Heart left ventricle (tissue), 16 donors: ENCODE data around the gene RGL3. TPM values are rescaled to one million over a fixed set of nuclear protein-coding genes. Genes with fewer than 3 reads are reported as not detected.

Source experiments
- ATAC-seq, 4 donors: fragments of 200-7000 bp; cut with Tn5 transposase; one replicate each; pipeline ENCODE4 v1.9.1; 2020 to 2022; ENCODE audit warnings: moderate library complexity in 4 of 4, mild to moderate bottlenecking in 3 of 4, moderate number of reproducible peaks in 1 of 4
- DNase-seq, 5 donors: peaks; one replicate each; pipeline ENCODE4 v3.0.0-alpha.2; 2020
- H3K27ac ChIP-seq, 12 donors: fragments of 200-600 bp; sonication (generic) in 4 of 12; one replicate each; pipeline versions ENCODE4 v1.5.0 to v1.8.0; 2016 to 2022; ENCODE audit warnings: mild to moderate bottlenecking in 2 of 12
- H3K27me3 ChIP-seq, 9 donors: fragments of 200-600 bp; sonication (generic) in 2 of 9; one replicate each; pipeline versions ENCODE4 v1.5.1 to v1.8.0; 2016 to 2022; ENCODE audit warnings: mild to moderate bottlenecking in 3 of 9
- H3K36me3 ChIP-seq, 9 donors: fragments of 200-600 bp; sonication (generic) in 2 of 9; one replicate each; pipeline versions ENCODE4 v1.5.0 to v1.8.0; 2018 to 2022; ENCODE audit warnings: mild to moderate bottlenecking in 2 of 9
- H3K4me1 ChIP-seq, 12 donors: fragments of 200-600 bp; sonication (generic) in 4 of 12; one replicate each; pipeline versions ENCODE4 v1.5.0 to v1.8.0; 2016 to 2022; ENCODE audit warnings: mild to moderate bottlenecking in 3 of 12
- H3K4me3 ChIP-seq, 12 donors: fragments of 200-600 bp; sonication (generic) in 4 of 12; one replicate each; pipeline versions ENCODE4 v1.5.0 to v1.8.0; 2017 to 2022; ENCODE audit warnings: mild to moderate bottlenecking in 9 of 12, moderate library complexity in 4 of 12
- H3K9me3 ChIP-seq, 12 donors: fragments of 200-600 bp; sonication (generic) in 4 of 12; one replicate each; pipeline versions ENCODE4 v1.5.0 to v1.8.0; 2016 to 2022; ENCODE audit warnings: mild to moderate bottlenecking in 1 of 12
- CTCF ChIP-seq, 12 donors: fragments of 200-600 bp; sonication (generic) in 4 of 12; IDR thresholded peaks; one replicate each; pipeline versions ENCODE4 v1.5.0 to v1.8.0; 2018 to 2022; ENCODE audit warnings: antibody characterized with exemption in 12 of 12, mild to moderate bottlenecking in 5 of 12
- POLR2A ChIP-seq, 2 donors: fragments of 450-650 bp; IDR thresholded peaks; one replicate each; pipeline ENCODE4 v1.6.1; 2017; ENCODE audit warnings: antibody characterized with exemption in 2 of 2, mild to moderate bottlenecking in 2 of 2, moderate library complexity in 2 of 2
- WGBS, 4 donors: extraction: QIAGEN DNeasy Blood & Tissue Kit in 2 of 4; methylation state at CpG; one replicate each; pipeline versions ENCODE4 v1.1.5 to v1.1.7; 2013 to 2018; 5-methylcytosine and 5-hydroxymethylcytosine counted together
- intact Hi-C, 10 donors: fragments of 100-400 bp; cut with DNase I; formaldehyde crosslinking; loops; one replicate each; pipeline versions ENCODE4 v1.11.1 to v1.14.2; 2022
- polyA plus RNA-seq, 2 donors: library from polyadenylated mRNA; stranded (reverse); fragments of 200-250 nt; gene quantifications; one replicate each; pipeline ENCODE4 v1.2.3, GENCODE V29; 2013
- total RNA-seq, 9 donors: library from RNA; depleted of rRNA in 2 of 9; stranded (reverse); fragments of >200 nt in 2 of 9; fragmentation: NEBNext Ultra II Directional in 3 of 9; extraction: Animal tissue kit (Norgen Biotek cat#: 25700) in 3 of 9; gene quantifications; one replicate each; pipeline versions ENCODE4 v1.1.0 to v1.2.4, GENCODE V29; 2016 to 2023
- donor health status: ischemic (EF 13 %, LVEDD 7.1; RV severe dilation, severe dysfunction).
- donor health status: healthy with polysubstance abuse.
- donor health status: DM: no; HTN: yes; CAD: no.
- donor health status: DM: no; HTN: no; CAD: no.
- donor health status: ischemic (EF 25% LVEDD 6.9; RV normal size, moderate dysfunction).
- donor health status: ischemic (EF 25% LVEDD 5.7; RV mildly dilated, moderate dysfunction).
- donor health status: healthy.
- donor health status: DM: yes; HTN: yes; CAD: no.
- donor health status: ischemic (EF 35%, LVEDD 5.7; RV mildly dilated, moderate dysfunction).
- donor health status: nonischemic (EF 11% LVEDD 7.7; RV severe dilation, severe dysfunction).
- donor health status: DM: yes; HTN: yes; CAD: no.
- donor health status: PGD.
- donor health status: ischemic (EF 29% LVEDD 5.4; RV normal size, mild dysfunction).
- donor health status: nonischemic (EF 23%, LVEDD 6.1; RV moderate dilation, normal function).

Gene RGL3
- total and polyA plus RNA-seq, 11 donors, result 2.1 to 11.3 (median 4.0) TPM

- ATAC-seq (peak; percentile 92 to 98 (median 97)), DNase-seq (peak; percentile 98 to 99 (median 99))
- Histone ChIP-seq H3K4me3 (peak within 1 kb of the TSS; percentile 42 to 87 (median 78)), H3K36me3 (peaks cover 0 to 18% (median 3%) of the 10 kb centered on the region in 9 donors), H3K27me3 (no peaks in the 10 kb centered on the region), H3K4me1 (peaks cover 0 to 32% (median 22%) of the 10 kb centered on the region in 12 donors), H3K9me3 (peaks cover 0 to 10% (median 0%) of the 10 kb centered on the region in 12 donors), H3K27ac (peak within 1 kb of the TSS; percentile 48 to 92 (median 84))
- WGBS, 4 donors, result 0 to 2% (median 1%) methylated on average over 23 to 50 of the region's 50 CpGs
- TF ChIP-seq POLR2A (IDR thresholded peaks at IDR 0.05) (peak; percentile 17 to 94), CTCF (IDR thresholded peaks at IDR 0.05) (peak in 5 of 12 donors; percentile 12 to 37 (median 25))
- intact Hi-C loops, result loop anchor here in 2 of 10 donors (1.0 to 5.0 kb wide), 4 partner anchors 28 to 89 kb away; partner anchors contain the start of genes EPOR (in 1 of the 2), ODAD3 (in 1 of the 2), PRKCSH (in 1 of the 2) and SWSAP1 (in 1 of the 2)
These were observed 72.8 kb downstream of the RGL3 start, which contains the start of the genes CCDC159 and TMEM205 for GRCh38 chr19:11346104-11346940. Gene CCDC159 (plus strand): TSS chr19:11346519. CDS start chr19:11346607, 88 bp downstream. Gene TMEM205 (minus strand): TSS chr19:11346268. CDS start chr19:11345619, 649 bp downstream.

GRCh38 chr19:11345122-11345803 lies 73.9 kb downstream of the RGL3 start:
- peak overlapping the region; percentile 42 to 87 (median 78) for H3K4me3 ChIP-seq
- intact Hi-C loops, result loop anchor here in 2 of 10 donors (5.0 kb wide), 2 partner anchors 37 to 53 kb away; partner anchors contain the start of gene EPOR (in 1 of the 2)
- peaks cover 0 to 34% (median 22%) of the 10 kb centered on the region in 12 donors for H3K4me1 ChIP-seq
- H3K27ac ChIP-seq, result peak overlapping the region in 10 of 12 donors; percentile 32 to 92 (median 84)
- ATAC-seq, result no peak
- WGBS, 4 donors, result 49 to 61% (median 50%) methylated on average over 10 to 15 of the region's 15 CpGs
- DNase-seq, result peak in 1 of 5 donors; percentile 33
- H3K27me3 ChIP-seq, result no peaks in the 10 kb centered on the region
- peaks cover 0 to 19% (median 3%) of the 10 kb centered on the region in 9 donors for H3K36me3 ChIP-seq
- no peak for TF ChIP-seq CTCF (IDR thresholded peaks at IDR 0.05)
- TF ChIP-seq POLR2A (IDR thresholded peaks at IDR 0.05), result no peak
- H3K9me3 ChIP-seq, result peaks cover 0 to 10% (median 0%) of the 10 kb centered on the region in 12 donors

Other genes with a start within 250 kb of the RGL3 start
- 1,000 to 10,000 TPM in 1 of 9 donors, 100 to 1,000 TPM in 8; 232 to 1,831 (median 296) TPM for gene KANK2, start 221.8 kb downstream of the RGL3 start, total RNA-seq
- gene KANK2, start 221.8 kb downstream of the RGL3 start, polyA plus RNA-seq, result 100 to 1,000 TPM; 275 to 281 TPM
- gene ANGPTL8, start 179.7 kb downstream of the RGL3 start, total RNA-seq, result 1 to 10 TPM in 1 of 9 donors, not detected in 8; 6.3 TPM
- 10 to 100 TPM in 1 of 2 donors, under 1 TPM in 1; 0.61 to 10.2 TPM for gene ANGPTL8, start 179.7 kb downstream of the RGL3 start, polyA plus RNA-seq
- gene DOCK6, start 156.8 kb downstream of the RGL3 start, total RNA-seq, result 10 to 100 TPM; 21.6 to 57.8 (median 39.5) TPM
- gene DOCK6, start 156.8 kb downstream of the RGL3 start, polyA plus RNA-seq, result 10 to 100 TPM; 25.6 to 36.0 TPM
- not detected for gene TSPAN16, start 123.2 kb downstream of the RGL3 start, total RNA-seq
- gene TSPAN16, start 123.2 kb downstream of the RGL3 start, polyA plus RNA-seq, result not detected
- 10 to 100 TPM in 3 of 9 donors, 1 to 10 TPM in 6; 5.4 to 15.1 (median 7.4) TPM for gene RAB3D, start 79.7 kb downstream of the RGL3 start, total RNA-seq
- 1 to 10 TPM; 2.5 to 3.9 TPM for gene RAB3D, start 79.7 kb downstream of the RGL3 start, polyA plus RNA-seq
- 100 to 1,000 TPM in 3 of 9 donors, 10 to 100 TPM in 6; 68.3 to 372 (median 83.9) TPM for gene TMEM205, start 73.0 kb downstream of the RGL3 start, total RNA-seq
- 100 to 1,000 TPM; 106 to 151 TPM for gene TMEM205, start 73.0 kb downstream of the RGL3 start, polyA plus RNA-seq
- 10 to 100 TPM; 13.6 to 26.2 (median 21.9) TPM for gene CCDC159, start 72.8 kb downstream of the RGL3 start, total RNA-seq
- gene CCDC159, start 72.8 kb downstream of the RGL3 start, polyA plus RNA-seq, result 10 to 100 TPM; 11.5 to 34.9 TPM
- 10 to 100 TPM in 6 of 9 donors, 1 to 10 TPM in 3; 4.5 to 24.8 (median 12.5) TPM for gene PLPPR2, start 63.9 kb downstream of the RGL3 start, total RNA-seq
- gene PLPPR2, start 63.9 kb downstream of the RGL3 start, polyA plus RNA-seq, result 10 to 100 TPM in 1 of 2 donors, 1 to 10 TPM in 1; 8.0 to 10.5 TPM
- 1 to 10 TPM in 7 of 9 donors, under 1 TPM in 2; 0.67 to 1.9 (median 1.5) TPM for gene SWSAP1, start 44.6 kb downstream of the RGL3 start, total RNA-seq
- 1 to 10 TPM; 1.9 to 2.1 TPM for gene SWSAP1, start 44.6 kb downstream of the RGL3 start, polyA plus RNA-seq
- gene EPOR, start 35.0 kb downstream of the RGL3 start, total RNA-seq, result 1 to 10 TPM; 4.6 to 7.8 (median 5.7) TPM
- 1 to 10 TPM; 6.1 TPM for gene EPOR, start 35.0 kb downstream of the RGL3 start, polyA plus RNA-seq
- gene ODAD3, start 15.8 kb upstream of the RGL3 start, total RNA-seq, result under 1 TPM in 7 of 9 donors, not detected in 2; 0.18 to 0.69 (median 0.31) TPM
- gene ODAD3, start 15.8 kb upstream of the RGL3 start, polyA plus RNA-seq, result under 1 TPM; 0.37 to 0.84 TPM
- 100 to 1,000 TPM in 6 of 9 donors, 10 to 100 TPM in 3; 69.3 to 210 (median 120) TPM for gene PRKCSH, start 16.3 kb upstream of the RGL3 start, total RNA-seq
- 100 to 1,000 TPM in 1 of 2 donors, 10 to 100 TPM in 1; 71.2 to 107 TPM for gene PRKCSH, start 16.3 kb upstream of the RGL3 start, polyA plus RNA-seq
- gene ELAVL3, start 61.7 kb upstream of the RGL3 start, total RNA-seq, result under 1 TPM in 8 of 9 donors, not detected in 1; 0.08 to 0.75 (median 0.27) TPM
- under 1 TPM; 0.03 to 0.11 TPM for gene ELAVL3, start 61.7 kb upstream of the RGL3 start, polyA plus RNA-seq
- gene ZNF653, start 86.5 kb upstream of the RGL3 start, total RNA-seq, result 1 to 10 TPM; 2.4 to 5.5 (median 3.8) TPM
- gene ZNF653, start 86.5 kb upstream of the RGL3 start, polyA plus RNA-seq, result 1 to 10 TPM; 4.0 to 8.9 TPM
- 100 to 1,000 TPM in 8 of 9 donors, 10 to 100 TPM in 1; 69.7 to 207 (median 131) TPM for gene ECSIT, start 109.8 kb upstream of the RGL3 start, total RNA-seq
- gene ECSIT, start 109.8 kb upstream of the RGL3 start, polyA plus RNA-seq, result 100 to 1,000 TPM; 157 to 242 TPM
- 100 to 1,000 TPM in 6 of 9 donors, 10 to 100 TPM in 3; 68.6 to 979 (median 145) TPM for gene CNN1, start 119.5 kb upstream of the RGL3 start, total RNA-seq
- gene CNN1, start 119.5 kb upstream of the RGL3 start, polyA plus RNA-seq, result 100 to 1,000 TPM; 306 to 426 TPM
- 10 to 100 TPM; 25.0 to 41.5 (median 27.7) TPM for gene ELOF1, start 139.9 kb upstream of the RGL3 start, total RNA-seq
- 10 to 100 TPM; 47.5 to 70.3 TPM for gene ELOF1, start 139.9 kb upstream of the RGL3 start, polyA plus RNA-seq
- 10 to 100 TPM in 2 of 9 donors, 1 to 10 TPM in 6, under 1 TPM in 1; 0.56 to 54.1 (median 3.3) TPM for gene ACP5, start 158.3 kb upstream of the RGL3 start, total RNA-seq
- 1 to 10 TPM; 1.6 to 1.9 TPM for gene ACP5, start 158.3 kb upstream of the RGL3 start, polyA plus RNA-seq
- 1 to 10 TPM; 3.5 to 9.2 (median 6.0) TPM for gene ZNF627, start 178.2 kb upstream of the RGL3 start, total RNA-seq
- 1 to 10 TPM; 2.5 to 4.6 TPM for gene ZNF627, start 178.2 kb upstream of the RGL3 start, polyA plus RNA-seq